Activated CD8-positive, alpha-beta memory T cell treated with anti-CD3 and anti-CD28 coated beads, Interleukin-2, amount 50 U/mL, for 4 hours (primary cell): ENCODE results near the gene OCA2.

ENCODE experiments used
- DNase-seq: peaks from one replicate; pipeline ENCODE4 v3.0.0-alpha.2; 2020

The OCA2 gene

GRCh38 chr15:28118531-28118930 lies 19.4 kb upstream of the OCA2 start:
- DNase-seq = no peak

DNA sequence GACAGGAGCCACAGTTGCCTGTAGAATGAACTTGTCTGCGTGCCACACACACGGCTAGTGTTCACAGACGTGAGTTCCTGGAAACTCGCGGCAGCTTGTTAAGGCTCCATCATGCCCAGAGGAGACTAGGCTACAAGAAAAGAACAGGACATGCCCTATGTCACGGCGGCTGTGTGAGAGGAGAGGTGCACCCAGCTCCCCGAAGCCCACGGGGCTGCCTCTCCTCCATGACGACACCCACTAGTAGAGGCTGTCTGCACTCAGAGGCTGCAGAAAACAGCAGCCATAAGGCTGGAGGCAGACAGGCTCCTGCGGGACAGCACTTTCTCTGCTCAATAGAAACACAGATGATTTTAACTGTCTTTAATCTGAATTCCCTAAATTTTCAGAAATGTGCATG lies 19.0 kb upstream of the OCA2 start:
- no peak for DNase-seq

GRCh38 chr15:28117432-28117990 lies 18.4 kb upstream of the OCA2 start:
- no peak for DNase-seq

DNA sequence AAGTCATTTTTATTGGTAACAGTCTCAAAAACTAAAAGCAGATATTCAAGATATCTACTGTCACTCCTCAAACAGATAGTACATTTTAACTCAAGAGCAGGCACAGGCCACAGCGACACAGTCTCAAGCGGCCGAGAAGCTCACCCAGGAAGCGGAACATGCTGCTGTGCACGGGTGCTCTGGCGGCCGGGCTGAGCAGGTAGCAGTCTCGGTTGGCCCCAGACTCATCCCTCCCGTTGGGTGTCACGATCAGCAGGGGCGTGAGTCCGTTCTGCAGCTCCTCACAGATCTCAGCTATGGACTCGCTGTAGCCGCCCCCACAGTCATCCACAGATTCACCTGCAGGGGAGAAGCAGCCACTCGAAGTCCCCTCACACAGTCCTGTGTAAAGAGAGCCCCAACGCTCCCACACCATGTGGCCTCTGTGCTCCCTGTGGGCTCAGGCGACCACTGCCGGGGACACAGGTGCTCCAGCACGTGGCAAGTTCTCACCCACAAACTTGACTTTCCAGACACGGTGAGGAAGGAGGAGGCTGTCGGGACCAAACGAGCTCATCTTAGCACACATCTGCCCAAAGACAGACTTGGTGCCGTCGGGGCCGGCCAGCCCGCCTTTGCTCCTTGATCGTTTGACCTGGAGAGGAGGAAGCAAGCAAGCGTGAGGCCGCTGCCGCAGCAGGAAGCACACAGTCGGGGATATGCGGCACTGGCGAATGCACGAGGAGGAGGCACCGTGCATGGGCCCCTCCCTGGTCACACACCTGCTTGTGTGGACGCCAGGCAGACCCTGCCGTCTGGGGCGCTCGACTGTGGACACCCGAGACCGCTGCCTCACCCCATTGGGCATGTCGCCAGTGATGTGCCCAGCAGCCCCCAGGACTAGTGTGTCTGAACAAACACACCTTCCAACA lies 17.7 kb upstream of the OCA2 start:
- no peak for DNase-seq

GRCh38 chr15:28115871-28116270 lies 16.8 kb upstream of the OCA2 start:
- no peak for DNase-seq

DNA sequence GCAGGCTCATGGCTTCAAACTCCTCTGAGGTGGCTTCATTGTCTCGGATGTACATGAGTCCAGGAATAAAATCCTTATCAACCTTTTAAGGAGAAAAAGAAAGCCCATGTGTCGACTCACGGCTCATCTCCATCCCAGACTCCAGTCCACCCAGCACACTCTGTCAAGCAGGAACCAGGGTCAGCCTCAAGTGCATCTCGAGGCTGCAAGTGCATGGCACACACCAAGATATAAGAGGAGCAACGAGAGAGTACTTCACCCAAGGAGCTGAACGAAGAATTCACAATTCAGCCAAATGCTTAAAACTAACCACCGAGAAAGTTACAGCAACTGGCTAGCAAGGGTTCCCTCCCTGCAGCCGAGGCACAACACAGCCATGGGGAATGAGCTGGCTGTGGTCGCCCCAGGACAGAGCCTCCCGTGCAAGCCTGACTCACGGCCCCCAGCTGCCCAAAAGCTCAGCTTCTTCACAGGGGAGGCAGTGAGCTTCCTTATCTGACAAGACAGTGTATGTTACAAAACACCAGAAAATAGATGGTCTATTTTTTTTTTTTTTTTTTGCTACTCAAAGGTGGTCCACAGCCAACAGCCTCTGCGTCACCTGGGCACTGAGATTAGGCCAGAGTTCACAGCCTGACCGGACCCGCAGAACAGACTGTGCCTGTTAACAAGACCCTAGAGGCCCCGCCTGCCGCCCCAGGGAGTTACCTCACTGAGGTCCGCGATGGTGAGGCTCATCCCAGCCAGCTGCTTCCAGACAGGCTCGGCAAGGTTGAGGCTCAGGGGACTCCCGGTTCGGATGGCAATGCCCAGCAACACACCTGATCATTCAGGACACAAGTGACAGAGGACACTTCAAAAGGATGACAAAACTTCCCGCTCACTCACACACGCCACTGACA lies 15.9 kb upstream of the OCA2 start:
- no peak for DNase-seq

- DNase-seq = no peak
Measured at GRCh38 chr15:28114114-28114455, 15.0 kb upstream of the OCA2 start.

GRCh38 chr15:28113394-28114113 lies 14.4 kb upstream of the OCA2 start:
- no peak for DNase-seq

DNA sequence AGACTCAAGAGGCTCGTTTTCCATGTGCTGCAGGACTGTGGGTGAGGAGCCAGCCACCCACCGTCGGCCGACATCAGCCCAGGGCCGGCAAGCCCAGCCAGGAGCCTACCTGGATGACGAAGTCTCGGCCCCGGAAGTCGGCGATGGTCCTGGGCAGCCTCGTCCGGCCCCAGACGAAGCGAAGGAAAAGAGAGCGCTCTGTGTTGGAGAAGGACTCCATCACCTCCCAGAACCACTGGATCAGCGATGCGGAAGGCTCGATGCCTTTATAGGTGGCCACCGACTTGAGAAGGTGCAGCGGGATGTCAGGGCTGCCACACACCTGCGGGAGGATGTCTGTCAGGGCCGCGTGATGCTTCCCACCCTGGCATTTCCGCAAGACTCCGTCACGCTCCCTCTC lies 13.8 kb upstream of the OCA2 start:
- DNase-seq = no peak

GRCh38 chr15:28112101-28112760 lies 13.1 kb upstream of the OCA2 start:
- no peak for DNase-seq

- no peak for DNase-seq
Measured at GRCh38 chr15:28111543-28111942, 12.4 kb upstream of the OCA2 start.

GRCh38 chr15:28110481-28110881 lies 11.4 kb upstream of the OCA2 start:
- DNase-seq = no peak

DNA sequence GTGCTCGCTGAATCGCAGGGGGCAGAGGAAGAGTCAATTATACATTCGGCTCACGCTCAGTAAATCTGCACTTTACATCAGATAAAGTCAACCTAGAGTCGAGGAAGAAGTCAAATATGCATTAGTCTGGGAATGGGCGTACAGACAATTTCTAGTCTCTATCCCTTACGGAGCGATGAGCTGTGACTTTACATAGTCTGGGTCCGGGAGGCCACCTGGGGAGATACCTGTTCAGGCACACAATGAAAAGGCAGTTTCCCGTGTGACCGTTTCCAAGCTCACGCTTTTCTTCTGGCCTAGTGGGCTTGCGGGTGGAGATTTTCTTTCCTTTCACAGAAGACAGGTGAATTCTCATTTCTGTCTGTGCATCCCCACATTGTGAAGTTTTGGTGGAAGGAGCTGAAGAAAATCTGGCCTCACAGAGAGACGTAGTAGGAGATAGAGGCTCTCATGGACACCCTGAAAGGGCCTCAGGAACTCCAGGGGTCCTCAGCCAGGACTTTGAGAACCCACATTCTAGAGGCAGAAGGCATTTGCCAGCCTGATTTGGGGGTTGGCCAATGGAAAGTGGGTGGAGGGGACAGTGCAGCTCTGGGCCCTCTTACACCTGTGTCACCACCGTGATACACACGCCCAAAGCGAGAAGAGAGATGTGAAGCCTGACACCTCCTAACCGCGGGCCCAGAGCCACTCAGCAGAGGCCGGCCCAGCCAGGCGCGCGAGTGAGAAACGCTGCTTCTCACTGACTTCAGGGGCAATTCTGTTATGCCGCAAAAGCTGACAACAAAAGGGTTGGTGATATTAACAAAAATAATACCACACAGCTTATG lies 10.7 kb upstream of the OCA2 start:
- no peak for DNase-seq

- DNase-seq = no peak
Measured at GRCh38 chr15:28107904-28108275, 8.8 kb upstream of the OCA2 start.

GRCh38 chr15:28107111-28107903 lies 8.2 kb upstream of the OCA2 start:
- no peak for DNase-seq

DNA sequence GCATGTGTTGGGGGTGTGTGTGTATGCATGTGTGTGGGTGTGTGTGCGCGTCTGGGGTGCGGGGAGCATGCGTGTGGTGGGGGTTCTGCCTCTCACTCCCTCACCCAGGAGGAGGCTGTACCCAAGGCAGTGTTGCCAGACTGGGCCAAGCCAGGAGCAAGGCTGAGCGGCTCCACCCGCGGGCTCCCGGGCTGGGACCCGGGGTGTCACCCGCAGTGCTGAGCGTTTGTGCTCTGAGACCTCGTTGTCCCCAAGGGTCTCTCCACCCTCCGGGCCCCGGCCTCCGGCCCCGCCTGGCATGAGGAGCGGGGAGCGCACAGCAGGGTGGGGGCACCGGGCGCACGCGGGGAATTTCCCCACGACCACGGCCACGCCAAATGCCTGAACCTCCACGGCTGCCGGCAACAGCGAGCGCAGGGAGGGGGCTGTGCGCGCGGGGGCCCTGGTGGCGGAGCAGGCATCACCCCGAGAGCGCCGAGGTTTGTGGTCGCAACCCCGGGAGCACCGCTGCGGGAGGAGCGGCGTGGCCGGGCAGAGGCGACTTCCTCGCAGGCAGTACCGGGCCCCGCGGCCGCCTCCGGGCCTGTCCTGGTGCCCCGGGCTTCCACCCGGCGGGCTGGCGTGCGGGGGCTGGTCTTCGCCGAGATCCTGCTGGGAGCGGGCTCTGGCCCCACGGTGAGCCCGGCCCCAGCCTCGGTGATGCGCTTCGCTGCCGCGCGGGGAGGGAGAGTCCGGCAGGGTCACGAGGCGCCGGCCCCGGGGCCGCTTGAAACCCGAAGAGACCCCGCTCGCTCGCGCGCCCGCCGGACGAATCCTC lies 7.4 kb upstream of the OCA2 start:
- DNase-seq = peak; percentile 23

DNA sequence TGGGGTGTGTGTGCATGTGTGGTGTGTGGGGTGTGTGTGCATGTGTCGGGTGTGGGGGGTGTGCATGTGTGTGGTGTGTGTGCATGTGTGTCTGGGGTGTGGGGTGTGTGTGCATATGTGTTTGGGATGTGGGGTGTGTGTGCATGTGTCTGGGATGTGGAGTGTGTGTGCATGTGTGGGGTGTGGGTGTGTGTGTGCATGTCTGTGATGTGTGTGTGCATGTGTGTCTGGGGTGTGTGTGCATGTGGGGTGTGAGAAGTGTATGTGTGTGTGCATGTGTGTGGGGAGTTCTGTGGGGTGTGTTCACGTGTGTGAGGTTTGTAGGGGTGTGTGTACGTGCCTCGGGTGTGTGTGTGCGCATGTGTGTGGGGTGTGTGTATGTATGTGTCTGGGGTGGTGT lies 6.7 kb upstream of the OCA2 start:
- DNase-seq = no peak

GRCh38 chr15:28105224-28105791 lies 6.2 kb upstream of the OCA2 start:
- no peak for DNase-seq

- DNase-seq = no peak
Measured at GRCh38 chr15:28104326-28104725, 5.2 kb upstream of the OCA2 start.
